NCI-H2107 (cell line): ENCODE measurements around the gene RAB11FIP2.

Source experiments
- DNase-seq: peaks from one replicate; lab custom pipeline; 2025; lab: John Stamatoyannopoulos, UW

The RAB11FIP2 gene

DNA sequence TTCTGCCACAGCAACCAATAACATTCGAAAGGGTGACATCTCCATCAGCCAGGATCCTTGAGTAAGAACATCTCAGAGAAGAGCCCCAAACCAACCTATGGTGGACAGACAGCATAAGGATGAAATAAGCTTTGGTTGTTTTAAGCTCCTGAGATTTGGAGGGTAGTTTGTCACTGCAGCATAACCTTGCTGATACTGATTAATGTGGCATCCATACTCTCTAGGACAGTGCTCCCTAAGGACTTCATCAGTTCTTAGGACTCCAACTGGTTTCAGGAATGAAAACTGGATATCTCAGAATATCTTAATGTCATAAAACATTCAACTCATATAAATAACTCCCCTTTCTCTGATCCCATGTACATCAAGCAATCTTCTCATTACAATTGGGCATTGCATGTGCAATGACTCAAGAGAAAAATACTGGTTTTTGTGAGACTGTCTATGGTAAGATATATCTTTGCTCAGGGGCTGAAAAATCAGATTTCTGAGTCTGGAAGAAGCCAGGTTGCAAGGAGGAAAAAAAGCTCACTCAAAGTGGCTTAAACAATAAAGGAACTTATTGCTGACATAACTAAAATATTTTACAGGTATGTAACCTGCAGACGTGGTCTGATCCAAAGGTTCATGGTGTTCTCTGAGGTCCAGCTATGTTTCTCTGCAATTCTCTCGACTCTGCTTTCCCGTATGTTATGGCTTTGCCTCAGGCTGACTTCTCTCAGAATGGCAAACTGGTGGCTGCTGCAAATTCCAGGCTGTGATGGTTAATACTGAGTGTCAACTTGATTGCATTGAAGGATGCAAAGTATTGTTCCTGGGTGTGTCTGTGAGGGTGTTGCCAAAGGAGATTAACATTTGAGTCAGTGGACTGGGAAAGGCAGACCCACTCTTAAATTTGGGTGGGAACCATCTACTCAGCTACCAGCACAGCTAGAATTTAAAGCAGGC is 65.7 kb downstream of the RAB11FIP2 start:
- DNase-seq, result no peak

DNA sequence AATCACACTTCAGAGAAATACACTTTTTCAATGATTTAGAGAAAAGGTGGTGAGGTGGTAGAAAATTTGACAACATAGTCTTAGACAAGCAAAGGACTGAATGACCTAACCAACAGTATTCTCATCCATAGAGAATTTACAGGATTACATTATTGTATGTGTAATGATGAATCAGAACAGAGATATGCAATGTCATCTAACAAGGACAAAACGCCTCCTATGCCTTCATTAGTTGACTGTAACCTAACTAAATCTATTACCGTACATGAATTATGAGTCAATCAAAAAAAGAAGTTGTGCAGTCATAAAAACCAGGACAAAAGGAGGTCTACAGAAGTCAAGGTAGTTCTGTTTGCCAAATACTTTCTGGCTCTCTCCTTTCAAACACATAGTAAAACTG is 66.5 kb downstream of the RAB11FIP2 start:
- no peak for DNase-seq

GRCh38 chr10:117972168-117972837 is 74.4 kb downstream of the RAB11FIP2 start:
- no peak for DNase-seq

- DNase-seq, result no peak
These were observed 75.8 kb downstream of the RAB11FIP2 start for GRCh38 chr10:117970962-117971361.

- no peak for DNase-seq
These were observed 77.1 kb downstream of the RAB11FIP2 start for GRCh38 chr10:117969592-117969991.

DNA sequence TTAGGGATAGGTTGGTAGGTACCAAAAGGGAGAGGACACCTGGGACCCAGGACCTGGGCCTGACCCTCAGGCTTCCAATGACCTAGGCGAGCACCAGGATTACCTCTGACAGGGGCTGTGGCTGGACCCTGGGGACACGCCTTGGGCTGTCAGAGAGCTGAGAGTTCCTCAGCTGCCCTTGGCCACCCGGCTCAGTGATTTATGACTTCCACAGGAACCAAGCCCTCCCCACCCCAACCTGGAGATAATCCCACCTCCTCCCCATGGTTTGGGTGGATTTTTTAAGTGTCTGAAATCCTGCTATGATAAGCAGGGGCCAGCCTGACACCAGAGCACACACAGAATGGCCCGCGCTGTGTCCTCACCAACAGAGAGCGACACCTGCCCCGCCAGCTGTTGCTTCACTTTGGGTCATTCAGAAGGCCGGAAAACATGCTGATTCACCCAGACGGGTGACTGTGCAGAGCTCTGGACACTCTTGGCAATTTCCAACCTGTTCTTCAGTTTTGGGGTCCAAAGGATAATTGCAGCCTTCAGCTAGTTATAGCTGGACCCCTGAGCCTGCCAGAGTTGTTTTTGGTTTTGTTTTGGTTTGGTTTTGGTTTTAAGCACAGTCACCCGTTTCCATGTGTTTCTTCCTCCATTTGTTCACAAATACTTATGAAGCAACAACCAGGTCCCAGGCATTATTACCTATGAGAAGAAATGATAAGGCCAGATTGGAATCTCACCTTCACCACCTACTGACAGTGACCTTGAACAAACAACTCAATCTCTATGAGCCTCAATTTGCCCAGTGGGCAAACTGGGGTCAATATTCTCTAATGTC is 78.2 kb downstream of the RAB11FIP2 start:
- no peak for DNase-seq

GRCh38 chr10:117967149-117967650 is 79.5 kb downstream of the RAB11FIP2 start:
- no peak for DNase-seq

DNA sequence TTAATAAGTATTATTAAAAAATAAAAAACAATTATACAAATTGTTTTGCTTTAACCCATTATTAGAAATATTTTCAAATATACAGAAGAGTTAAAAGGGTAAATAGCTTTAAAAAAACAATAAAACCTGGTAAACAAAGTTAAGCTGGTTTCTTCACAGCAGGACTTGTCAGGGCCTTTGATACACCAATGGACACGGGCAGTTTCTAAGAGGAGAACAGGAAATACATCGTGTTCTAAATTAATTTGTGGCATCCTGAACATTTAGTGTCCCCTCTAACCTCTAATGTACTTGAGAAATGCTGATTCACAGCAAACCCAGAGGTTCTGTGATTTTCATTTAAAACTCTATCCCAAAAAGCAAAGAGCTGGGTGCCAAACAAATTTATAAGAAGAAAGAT is 80.8 kb downstream of the RAB11FIP2 start:
- no peak for DNase-seq

- no peak for DNase-seq
These were observed 82.2 kb downstream of the RAB11FIP2 start for GRCh38 chr10:117964536-117964935.

DNA sequence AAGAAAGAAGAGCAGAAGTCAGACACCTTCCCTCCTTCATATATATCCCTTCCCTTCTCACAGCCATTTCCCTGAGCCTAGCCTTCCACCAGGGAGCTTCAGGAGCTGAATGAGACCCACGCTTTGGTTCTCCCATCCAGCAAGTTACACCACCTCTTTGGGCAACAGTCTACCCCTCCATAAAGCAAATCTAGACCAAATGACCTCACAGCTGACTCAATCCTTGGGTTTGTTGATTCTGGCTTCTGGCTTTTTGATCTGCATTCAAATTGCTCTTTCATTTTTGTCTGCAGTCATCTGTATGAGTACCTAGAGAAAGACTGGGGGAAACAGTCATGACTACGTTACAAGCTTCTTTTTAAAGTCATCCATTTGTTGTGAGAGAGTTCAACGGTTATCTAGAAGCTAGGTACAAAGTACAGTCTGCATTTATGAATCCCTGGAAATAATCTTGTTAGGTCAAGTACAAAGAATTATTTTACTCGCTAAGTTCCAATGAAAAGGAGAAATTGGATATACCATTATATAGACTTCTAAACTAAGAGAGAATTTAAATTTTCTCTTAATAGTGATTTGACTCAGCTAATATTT is 86.3 kb downstream of the RAB11FIP2 start:
- no peak for DNase-seq

DNA sequence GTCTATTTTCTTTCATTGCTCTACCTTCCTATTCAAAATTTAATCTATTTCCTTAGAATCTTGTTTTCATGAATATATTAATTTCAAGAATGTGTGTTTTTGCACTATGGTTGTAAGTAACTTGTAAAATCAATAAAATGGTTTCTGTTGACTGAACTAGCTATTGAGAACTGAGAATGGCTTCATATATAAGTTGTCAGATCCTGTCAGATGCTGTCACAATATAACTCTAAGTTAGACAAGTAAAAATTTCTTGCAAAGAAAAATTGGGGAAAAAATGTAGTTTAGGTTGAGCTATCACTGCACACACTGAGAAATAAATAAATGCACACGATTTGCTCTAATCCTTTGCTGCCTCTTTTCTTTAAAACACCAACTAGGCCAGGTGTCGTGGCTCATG is 89.8 kb downstream of the RAB11FIP2 start:
- DNase-seq, result no peak

DNA sequence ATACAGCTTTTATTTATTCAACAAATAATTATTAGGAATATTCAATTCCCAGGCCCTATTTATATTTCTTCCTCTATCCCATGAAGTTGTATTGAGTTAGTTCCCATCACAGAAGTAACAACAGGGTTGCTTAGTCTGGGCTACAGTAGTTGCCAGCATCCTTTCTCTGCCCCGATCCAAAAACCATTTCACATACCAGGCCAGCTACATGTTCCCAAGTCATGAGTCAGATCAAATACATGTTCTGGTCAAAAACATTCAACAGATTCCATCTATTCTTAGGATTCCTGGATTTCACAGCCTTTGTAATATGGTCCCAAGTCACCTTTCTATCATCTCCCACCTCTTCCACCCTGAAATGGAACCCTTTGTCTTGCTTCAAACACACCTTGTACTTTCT is 91.6 kb downstream of the RAB11FIP2 start:
- DNase-seq, result no peak
